SU-DHL-6 (cell line): Measurements from ENCODE around the gene KCNH6.

ENCODE experiments used
- EZH2phosphoT487 ChIP-seq: fragments of 200-600 bp; sonication (generic), shearing (Covaris generic); conservative IDR thresholded peaks from 2 replicates; pipeline ENCODE4 v1.6.1; 2018; ENCODE audit warnings: mild to moderate bottlenecking, antibody characterized with exemption, low read length, moderate library complexity, mixed read lengths
- TF ChIP-seq, protein P1 (sequence below): fragments of 200-600 bp; sonication (generic); IDR thresholded peaks from one replicate; pipeline ENCODE4 v1.5.1; 2017; ENCODE audit warnings: antibody characterized with exemption, mild to moderate bottlenecking, low read length, moderate library complexity; ENCODE audit not compliant: insufficient read depth, poor library complexity, severe bottlenecking

GRCh38 chr17:63476854-63477479 is 46.2 kb upstream of the KCNH6 start, which contains the start of gene ACE:
- TF ChIP-seq, protein P1, sequence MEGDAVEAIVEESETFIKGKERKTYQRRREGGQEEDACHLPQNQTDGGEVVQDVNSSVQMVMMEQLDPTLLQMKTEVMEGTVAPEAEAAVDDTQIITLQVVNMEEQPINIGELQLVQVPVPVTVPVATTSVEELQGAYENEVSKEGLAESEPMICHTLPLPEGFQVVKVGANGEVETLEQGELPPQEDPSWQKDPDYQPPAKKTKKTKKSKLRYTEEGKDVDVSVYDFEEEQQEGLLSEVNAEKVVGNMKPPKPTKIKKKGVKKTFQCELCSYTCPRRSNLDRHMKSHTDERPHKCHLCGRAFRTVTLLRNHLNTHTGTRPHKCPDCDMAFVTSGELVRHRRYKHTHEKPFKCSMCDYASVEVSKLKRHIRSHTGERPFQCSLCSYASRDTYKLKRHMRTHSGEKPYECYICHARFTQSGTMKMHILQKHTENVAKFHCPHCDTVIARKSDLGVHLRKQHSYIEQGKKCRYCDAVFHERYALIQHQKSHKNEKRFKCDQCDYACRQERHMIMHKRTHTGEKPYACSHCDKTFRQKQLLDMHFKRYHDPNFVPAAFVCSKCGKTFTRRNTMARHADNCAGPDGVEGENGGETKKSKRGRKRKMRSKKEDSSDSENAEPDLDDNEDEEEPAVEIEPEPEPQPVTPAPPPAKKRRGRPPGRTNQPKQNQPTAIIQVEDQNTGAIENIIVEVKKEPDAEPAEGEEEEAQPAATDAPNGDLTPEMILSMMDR: no peak
- no peak for TF ChIP-seq EZH2phosphoT487
